ENCODE results near the gene SPRY2. TPM values are rescaled to one million over a fixed set of nuclear protein-coding genes. Genes with fewer than 3 reads are reported as not detected.

The SPRY2 gene
- total RNA-seq, 4 donors from 2014 or later, result 17.9 to 37.0 (median 24.5) TPM

- Histone ChIP-seq H3K27ac (no peak overlapping the region), H3K27me3 (no peaks in the 10 kb centered on the region), H3K4me1 (no peaks in the 10 kb centered on the region), H3K36me3 (no peaks in the 10 kb centered on the region), H3K9me3 (no peaks in the 10 kb centered on the region), H3K4me3 (replicated peaks in 1 of 3) (no peak overlapping the region)
- intact Hi-C loops (cut with DNase I), result no loop called here
- no peak for DNase-seq
- TF ChIP-seq POLR2A (IDR thresholded peaks at IDR 0.05) (no peak), CTCF (IDR thresholded peaks at IDR 0.05) (no peak)
These were observed 41.9 kb downstream of the SPRY2 start for GRCh38 chr13:80299046-80299445.

GRCh38 chr13:80297503-80297902 lies 43.4 kb downstream of the SPRY2 start:
- intact Hi-C loops (cut with DNase I), result no loop called here
- Histone ChIP-seq H3K36me3 (no peaks in the 10 kb centered on the region), H3K4me1 (no peaks in the 10 kb centered on the region), H3K4me3 (replicated peaks in 1 of 3) (no peak overlapping the region), H3K27ac (no peak overlapping the region), H3K27me3 (no peaks in the 10 kb centered on the region), H3K9me3 (no peaks in the 10 kb centered on the region)
- 67 to 71% methylated on average over 2 of the region's 2 CpGs for WGBS, 2 donors
- TF ChIP-seq POLR2A (IDR thresholded peaks at IDR 0.05) (no peak), CTCF (IDR thresholded peaks at IDR 0.05) (no peak)
- no peak for DNase-seq

- Histone ChIP-seq H3K27me3 (no peaks in the 10 kb centered on the region), H3K9me3 (no peaks in the 10 kb centered on the region), H3K36me3 (no peaks in the 10 kb centered on the region), H3K27ac (no peak overlapping the region), H3K4me3 (replicated peaks in 1 of 3) (no peak overlapping the region), H3K4me1 (no peaks in the 10 kb centered on the region)
- intact Hi-C loops (cut with DNase I), result no loop called here
- no peak for TF ChIP-seq POLR2A (IDR thresholded peaks at IDR 0.05)
- no peak for TF ChIP-seq CTCF (IDR thresholded peaks at IDR 0.05)
- DNase-seq, result no peak
These were observed 43.8 kb downstream of the SPRY2 start for GRCh38 chr13:80297094-80297493.

GRCh38 chr13:80296638-80297037 lies 44.3 kb downstream of the SPRY2 start:
- Histone ChIP-seq H3K27ac (no peak overlapping the region), H3K4me1 (no peaks in the 10 kb centered on the region), H3K9me3 (no peaks in the 10 kb centered on the region), H3K4me3 (replicated peaks in 1 of 3) (no peak overlapping the region), H3K36me3 (no peaks in the 10 kb centered on the region), H3K27me3 (no peaks in the 10 kb centered on the region)
- WGBS, 2 donors, result 74 to 75% methylated on average over 7 of the region's 7 CpGs
- DNase-seq, result no peak
- TF ChIP-seq POLR2A (IDR thresholded peaks at IDR 0.05), result no peak
- no peak for TF ChIP-seq CTCF (IDR thresholded peaks at IDR 0.05)
- intact Hi-C loops (cut with DNase I), result no loop called here

- Histone ChIP-seq H3K9me3 (no peaks in the 10 kb centered on the region), H3K27me3 (no peaks in the 10 kb centered on the region), H3K27ac (no peak overlapping the region), H3K4me3 (replicated peaks in 1 of 3) (no peak overlapping the region), H3K36me3 (no peaks in the 10 kb centered on the region), H3K4me1 (no peaks in the 10 kb centered on the region)
- intact Hi-C loops (cut with DNase I), result no loop called here
- no peak for DNase-seq
- 87 to 88% methylated on average over 1 of the region's 1 CpG for WGBS, 2 donors
- TF ChIP-seq CTCF (IDR thresholded peaks at IDR 0.05) (no peak), POLR2A (IDR thresholded peaks at IDR 0.05) (no peak)
These were observed 50.3 kb downstream of the SPRY2 start for GRCh38 chr13:80290591-80290990.

Small RNA genes within 50 kb of the gene (small RNA-seq; reads per million reads assigned to genes)
- gene RNU6-61P, result not detected
